CD4-positive, alpha-beta T cell treated with Interleukin-4 for 4 hours (primary cell): Measurements from ENCODE around the gene WASL.
"Not testable (repeated sequence)": the region's sequence is repeated elsewhere in the genome, so short reads cannot be mapped to it uniquely, and the experiment has no call there.

Source experiments
- DNase-seq: peaks from one replicate; pipeline ENCODE4 v3.0.0-alpha.2; 2020

The WASL gene

DNA sequence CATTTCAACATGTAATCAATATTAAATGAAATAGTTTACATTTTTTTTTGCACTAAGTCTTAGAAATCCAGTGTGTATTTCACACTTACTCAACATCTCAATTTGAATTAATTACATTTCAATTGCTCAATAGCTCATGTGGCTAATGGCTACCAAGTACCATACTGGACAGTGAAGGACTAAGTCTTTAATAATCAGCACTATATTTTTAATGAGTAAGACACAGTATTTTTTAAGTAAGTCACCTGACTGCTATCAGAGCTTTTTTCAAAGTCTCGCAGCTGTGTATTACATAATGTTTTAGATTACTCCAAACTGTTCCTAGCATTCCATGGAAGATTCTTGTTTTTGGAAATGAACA is 19.6 kb downstream of the WASL start:
- no peak for DNase-seq

DNA sequence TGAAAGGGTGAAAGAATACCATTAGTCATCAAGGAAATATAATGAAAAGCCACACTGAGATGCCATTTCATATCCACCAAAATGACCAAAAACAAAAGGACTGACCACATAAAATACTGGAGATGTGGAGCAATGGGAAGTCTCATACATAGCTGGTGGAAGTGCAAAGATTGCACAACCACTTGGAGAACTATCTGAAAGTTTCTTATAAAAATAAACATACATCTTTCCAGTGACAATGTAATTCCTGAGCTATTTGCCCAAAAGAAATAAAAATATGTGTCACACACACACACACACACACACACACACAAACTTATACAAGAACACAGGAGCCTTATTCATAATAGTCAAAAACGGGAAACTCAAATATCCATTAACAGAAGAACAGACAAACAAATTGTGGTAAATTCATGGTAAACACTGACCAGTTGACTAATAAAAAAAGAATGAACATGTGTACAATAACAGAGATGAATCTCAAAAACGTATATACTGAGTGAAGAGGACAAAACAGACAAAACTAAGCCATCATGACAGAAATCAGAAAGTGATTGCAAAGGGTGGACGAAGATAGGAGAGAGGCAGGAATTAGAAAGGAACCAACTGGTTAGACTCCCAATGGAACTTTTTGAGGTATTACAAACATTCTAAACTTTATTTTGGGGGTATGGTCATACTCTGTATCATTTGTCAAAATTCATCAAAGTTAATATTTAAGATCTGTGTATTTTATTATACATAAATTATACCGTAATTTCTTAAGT is 21.5 kb downstream of the WASL start:
- no peak for DNase-seq

DNA sequence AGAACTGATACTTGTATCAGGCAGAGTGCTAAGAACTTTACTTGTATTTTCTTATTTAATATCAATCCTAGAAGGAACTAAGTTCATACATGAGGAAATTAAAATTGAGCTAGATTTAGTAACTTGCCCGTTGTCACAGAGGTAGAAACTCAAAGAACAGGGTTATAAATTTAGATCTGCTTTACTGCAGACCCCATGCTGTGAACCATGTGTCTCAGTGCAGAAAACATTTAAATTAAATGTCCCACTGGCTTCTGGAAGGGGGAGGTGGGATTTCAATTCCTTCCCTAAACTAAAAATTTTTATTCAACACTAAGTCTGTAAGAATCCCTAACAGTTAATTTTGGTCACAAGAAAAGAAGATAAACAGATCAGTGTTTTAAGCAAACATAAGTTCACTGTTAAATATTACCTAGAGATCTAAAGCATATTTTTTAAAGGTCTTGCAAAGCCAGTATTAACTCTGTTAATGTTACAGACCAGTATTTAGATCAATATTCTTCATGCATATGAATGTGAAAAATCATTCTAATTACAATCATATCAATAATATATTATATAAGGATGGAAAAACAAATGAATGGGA is 23.1 kb downstream of the WASL start:
- DNase-seq: no peak

DNA sequence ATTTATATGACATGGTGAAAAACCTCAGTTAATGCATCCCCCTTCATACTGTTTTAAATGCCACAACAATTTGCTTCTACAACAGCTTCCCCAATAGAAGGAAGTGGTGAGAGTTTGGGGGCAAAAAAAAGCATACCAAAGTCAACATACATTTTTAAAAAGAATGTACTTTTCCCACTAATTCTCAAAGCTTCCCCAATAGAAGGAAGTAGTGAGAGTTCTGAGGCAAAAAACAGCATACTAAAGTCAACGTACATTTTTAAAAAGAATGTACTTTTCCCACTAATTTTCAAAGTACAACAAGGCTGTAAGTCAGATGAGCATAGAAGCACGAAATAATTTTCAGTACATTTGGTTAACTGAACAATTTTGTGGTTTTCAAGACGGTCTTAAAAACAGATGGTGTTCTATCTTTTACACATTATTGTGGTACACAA is 24.0 kb downstream of the WASL start:
- no peak for DNase-seq

DNA sequence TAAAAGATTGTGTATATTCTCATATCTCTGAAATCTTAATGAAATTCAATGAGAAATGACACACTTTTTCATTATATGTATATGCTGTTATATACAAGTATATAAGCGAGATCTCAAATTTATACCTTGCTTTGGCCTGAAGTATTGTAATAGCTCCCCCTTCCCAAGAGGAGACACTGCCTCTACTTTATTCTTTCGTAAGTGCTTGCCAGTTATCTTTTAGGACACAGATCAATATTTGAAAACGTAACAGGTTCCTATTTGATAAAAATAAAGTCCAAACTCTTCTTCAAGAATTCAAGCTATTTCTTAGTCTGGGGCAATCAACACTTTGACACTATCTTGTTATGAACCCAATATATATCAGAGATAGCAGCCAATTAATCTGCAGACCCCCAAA is 24.9 kb downstream of the WASL start:
- no peak for DNase-seq

DNA sequence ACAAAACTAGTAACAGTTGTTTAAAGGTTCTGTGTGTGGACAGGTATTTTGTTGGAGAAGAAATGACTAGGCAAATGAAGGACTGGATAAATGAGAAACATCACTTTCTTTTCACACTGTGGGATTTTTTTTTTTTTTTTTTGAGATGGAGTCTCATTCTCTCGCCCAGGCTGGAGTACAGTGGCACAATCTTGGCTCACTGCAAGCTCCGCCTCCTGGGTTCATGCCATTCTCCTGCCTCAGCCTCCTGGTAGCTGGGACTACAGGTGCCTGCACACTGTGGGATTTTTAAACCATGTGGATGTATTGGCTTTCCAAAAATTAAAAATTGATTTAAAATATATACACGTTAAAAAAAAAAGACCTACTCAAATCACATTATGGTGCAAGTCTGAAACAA is 28.3 kb downstream of the WASL start:
- not testable (repeated sequence) for DNase-seq

DNA sequence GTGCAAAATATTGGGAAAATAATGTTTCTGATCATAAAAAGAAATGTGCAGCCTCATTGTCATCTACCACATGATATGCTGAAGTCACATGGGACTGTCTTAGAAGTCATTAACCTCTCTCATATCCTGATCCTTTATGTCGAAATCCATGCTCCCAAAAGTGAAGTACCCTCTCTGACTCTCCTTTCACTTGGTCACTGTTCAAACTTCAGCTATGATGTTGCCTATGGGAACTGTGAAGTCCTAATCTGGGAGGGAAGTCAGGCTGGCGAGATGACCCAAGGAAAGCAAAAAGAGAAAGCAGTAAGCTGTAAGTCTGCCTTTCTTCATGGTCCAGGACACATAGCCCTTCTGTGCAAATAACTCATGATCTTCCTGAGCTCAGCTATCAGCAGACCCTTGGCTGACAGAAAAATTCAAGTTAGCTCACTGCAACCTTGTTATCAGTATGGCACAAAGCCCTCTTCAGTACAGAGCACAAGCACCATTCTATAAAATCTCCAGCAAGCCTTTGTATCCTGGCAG is 29.5 kb downstream of the WASL start:
- no peak for DNase-seq

DNA sequence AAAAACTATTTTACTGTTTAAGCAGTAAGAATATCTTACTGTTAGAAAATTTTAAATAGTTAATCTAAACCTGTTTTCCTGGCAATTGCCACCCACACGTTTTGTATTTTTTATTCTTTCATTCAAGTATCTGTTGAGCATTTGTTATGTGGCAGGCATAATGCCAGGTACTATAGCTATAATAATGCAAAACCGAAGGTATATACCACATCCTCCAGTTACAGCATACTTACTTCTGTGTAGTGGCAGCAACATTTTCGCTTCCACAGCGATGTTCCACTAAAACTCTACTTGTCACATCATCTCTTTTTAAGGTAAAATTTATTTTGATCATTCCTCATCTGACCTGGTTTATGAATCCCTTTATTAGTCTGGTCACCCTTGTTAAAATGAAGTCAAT is 30.0 kb downstream of the WASL start:
- DNase-seq: no peak

DNA sequence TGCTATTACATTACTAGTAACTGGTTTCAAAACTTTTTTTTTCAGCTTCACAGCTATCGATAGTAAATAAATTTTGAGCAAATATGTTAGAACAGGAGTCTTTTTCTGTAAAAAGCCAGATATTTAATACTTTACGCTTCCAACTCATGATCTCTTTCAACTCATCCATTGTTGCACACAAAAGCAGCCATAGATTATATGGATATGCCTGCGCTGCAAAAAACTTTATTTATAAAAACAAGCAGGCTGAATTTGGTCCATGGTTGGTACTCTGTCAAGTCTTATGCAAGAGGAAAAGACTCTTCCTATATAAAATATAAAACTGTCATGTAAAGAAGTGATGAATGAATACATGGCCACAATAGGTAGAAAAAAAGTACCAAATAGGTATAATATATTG is 31.1 kb downstream of the WASL start:
- no peak for DNase-seq

DNA sequence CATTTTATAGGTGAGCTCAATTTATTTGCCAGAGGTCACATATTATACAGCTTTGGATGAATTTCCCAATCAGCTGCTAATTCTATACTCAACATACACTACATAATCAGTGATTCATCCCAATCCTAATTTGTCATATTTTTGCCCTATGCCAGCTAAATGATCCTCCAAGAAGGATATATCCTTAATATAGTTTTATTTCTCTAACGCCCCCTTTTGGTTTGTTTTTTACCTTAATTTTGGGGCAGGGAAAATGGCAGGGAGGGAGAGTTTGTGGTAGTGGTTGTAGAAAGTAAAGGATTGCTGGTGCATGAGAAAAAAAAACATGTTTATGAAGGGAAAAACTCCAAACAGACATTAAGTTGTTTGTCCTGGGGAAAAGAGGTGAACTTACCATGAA is 31.9 kb downstream of the WASL start:
- DNase-seq: no peak

DNA sequence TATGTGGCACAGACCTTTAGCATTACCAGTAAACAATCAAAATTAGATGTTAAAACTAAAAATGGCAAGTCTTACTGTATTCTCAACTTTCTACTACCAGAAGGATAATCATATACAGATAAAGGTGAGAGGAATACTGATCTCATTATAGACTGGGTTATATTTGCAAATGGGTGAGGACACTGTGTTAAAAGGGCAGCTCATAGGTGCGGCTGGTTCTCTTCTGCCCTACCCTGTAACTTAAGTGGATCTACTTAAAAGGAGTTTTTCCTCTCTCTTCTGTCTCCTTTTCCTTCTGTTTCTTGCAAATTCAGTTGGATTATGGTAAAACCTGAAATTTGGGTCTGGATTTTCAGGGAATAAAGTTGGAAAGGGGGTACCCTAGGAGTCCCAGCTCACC is 33.0 kb downstream of the WASL start:
- no peak for DNase-seq

DNA sequence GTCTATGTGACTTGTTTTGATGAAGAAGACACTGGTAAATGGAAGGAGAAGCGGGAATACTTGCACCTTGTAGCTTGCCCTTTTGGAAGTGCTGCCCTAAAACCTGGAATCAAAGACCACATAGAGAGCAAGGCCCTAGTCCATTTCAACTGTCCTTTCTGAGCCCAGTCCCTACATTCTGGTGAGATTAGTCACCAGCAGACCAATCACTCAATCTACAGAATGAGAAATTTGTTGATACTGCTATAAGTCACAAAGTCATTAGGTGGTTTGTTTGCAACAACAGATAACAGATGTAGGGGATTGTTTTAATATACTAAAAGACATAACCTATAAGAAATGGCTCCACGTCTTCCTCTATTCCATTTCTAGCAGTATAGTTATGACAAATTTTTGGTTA is 33.6 kb downstream of the WASL start:
- no peak for DNase-seq

DNA sequence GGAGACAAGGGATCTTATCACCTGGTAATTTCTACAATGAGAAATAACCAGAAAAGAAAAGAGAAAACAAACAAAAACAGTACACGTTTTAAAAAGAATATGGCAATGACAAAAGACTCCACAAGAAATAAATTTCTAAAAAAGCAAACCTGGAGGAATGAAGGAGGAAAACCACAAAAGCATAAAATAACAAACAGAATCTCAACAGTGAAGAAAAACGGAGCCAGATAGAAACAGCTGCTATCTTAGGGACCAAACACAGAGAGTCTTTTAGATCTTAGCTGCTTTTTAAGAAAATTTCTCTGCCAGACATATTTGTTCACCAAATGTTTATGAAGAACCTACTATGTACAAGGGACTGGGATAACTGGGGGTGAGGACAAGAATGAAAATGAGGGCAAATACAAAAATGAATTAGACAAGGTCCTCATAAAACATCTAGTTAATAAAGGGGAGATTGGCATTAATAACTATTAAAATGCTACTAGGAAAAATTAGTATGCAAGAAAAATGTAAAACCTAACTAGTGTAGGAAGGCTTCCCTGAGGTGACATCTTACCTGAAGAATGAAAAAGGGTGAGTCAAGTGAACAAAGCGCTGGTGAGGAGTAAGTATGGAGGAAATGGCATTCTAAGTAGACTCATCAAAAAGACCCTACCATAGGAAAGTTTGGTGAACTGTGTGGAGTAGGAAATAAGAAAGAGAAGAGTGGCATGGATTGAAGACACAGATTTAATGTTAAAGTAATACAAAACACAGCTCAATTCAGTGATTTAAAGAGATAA is 34.3 kb downstream of the WASL start:
- no peak for DNase-seq

DNA sequence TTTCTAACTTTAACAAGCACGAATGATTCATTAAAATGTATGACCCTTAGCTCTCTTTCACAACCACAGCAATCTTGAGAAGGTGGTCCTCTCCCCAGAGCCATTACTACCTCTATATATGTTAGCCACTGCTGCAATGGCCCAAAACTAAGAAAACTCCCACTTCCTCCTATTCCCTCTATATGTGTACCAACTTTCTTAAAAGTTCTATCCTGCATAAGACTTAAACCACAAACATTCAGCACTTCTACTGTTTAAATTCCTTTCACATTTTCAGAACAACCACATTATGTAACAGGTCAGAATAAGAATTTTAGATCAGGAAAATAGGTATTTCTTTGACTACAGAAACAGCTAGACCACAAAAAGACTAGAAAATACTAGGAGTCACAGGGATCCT is 36.2 kb downstream of the WASL start:
- no peak for DNase-seq

DNA sequence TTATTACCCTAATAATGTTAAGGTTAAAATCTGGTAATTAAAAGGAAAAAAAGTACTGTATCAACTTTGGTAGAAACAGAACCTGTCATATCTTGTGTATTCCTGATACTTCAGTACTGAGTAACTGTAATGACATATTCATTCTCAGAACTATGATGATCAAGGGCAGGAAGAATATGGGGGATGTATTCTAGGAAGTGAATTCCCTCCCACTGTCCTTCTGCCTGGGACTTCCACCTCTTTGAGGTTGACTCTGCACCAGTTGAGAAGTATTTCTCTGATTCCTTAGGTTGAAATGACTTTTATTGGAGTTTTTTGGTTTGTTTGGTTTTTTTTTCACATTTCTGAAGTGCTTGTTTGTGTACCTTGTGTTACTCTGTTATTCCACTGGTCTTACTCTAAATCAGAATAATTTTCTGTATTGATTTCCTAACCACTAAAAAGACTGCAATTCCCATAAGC is 36.9 kb downstream of the WASL start:
- no peak for DNase-seq

DNA sequence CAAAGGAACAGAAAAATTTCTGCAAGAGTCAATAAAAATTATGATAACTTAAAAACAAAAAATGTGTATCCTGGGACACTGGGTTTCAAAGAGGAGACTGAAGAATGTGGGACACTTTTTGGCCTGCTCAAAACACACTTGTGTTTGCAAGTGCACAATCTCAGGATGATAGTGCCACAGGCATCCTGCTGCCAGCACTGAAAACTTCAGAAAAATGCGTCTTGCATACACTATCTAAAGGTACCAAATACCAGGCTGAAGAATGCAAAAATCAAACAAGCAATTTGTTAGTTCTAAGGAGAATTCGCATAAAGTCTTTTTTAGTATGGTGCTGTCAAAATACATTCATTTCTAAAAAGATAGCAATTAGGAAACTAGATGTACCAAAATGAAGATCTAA is 38.1 kb downstream of the WASL start:
- DNase-seq: no peak

DNA sequence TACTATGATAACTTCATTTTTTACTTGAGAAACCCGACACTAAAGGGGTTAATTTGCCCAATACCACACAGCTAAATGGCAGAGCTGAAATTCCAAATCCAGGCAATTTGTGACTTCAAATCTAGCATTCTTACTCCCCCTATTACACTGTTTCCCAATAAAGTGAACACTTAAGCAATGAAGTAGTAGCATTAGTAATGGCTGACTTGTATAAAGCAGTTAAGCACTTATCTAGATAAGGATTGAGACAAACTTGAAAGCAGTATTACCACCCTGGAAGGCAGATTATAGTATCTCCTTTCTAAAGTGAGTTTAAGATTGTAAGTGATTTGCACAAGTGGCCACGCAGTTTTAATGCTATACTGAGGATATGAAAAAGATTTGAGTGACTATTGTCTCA is 39.3 kb downstream of the WASL start:
- no peak for DNase-seq

DNA sequence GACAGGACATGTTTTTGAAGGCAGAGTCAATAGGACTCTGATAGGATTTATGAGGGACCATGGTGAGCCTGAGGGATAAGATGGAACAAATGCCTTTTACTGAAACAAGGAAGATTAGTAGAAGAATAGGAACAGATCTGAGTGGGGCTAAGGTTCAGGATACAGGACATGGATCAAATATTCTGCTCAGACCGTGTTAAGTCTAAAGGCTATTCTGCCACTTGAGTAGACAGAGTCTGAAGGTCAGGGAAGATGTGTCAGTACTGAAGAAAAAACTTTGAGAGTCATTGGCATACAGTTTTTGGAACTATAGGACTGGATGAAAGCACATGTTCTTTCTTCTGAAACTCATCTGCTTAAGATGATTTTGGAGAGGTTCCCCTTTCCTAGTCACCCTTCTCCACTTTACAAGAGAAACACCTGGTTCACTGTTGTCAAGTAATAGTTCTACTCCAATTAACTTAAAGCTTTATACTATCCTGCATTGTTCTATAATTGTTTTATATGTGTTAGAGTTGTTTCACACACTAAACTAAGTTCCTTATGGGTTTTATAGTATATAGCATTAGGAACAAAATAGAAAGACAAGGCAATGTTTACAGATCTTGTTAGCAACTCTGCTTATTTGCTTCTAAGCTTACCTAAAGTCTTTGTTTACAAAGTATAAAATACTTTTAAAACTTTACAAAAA is 43.4 kb downstream of the WASL start:
- DNase-seq: no peak

DNA sequence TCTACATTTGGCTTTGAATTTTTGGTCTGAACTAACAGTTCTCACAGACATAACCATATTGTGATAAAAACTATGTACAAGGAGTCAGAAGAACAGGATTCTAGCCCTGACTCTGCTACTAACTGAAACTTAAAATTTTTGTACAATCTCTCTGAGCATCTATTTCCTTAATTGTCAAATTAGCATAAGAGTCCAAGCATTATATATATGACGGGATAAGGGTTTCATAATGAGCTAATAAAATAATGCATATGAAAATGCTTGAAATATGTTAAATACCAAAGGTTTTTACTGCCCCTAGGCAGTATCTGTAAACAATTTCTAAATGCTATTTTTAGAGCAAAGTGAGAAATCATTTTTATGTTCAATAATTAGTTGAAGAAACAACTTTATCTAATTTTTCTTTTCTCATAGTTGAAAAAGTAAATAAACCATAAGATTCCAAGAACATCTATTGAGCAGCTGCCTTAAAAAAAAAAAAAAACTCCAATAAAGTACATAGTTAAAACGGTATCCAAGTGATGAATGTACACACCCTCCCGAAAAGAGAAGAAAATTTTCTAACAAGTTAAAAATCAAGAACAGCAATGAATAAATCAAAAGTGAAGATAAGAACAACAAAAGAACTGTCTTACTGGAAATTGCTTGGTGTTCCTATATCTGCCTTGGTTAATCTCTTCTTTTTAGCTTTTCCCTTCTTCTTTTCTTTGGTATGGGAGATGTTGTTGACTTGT is 52.7 kb downstream of the WASL start:
- DNase-seq: no peak

DNA sequence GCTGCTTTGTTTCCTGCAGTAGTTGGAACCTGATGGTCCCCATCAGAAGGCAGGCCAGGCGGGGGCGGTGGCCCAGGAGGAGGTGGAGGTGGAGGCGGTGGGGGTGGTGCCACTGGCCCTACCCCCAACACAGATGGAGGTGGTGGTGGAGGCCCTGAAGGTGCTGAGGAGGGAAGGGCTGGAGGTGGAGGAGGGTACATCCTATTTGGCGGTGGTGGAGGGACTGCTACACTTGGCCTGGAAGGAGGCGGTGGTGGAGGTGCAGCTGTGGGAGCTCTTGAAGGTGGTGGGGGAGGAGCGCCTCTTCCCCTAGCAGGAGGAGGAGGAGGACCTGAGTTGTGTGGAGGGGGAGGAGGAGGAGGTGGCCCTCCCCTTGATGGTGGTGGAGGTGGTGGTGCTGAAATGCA is 56.3 kb downstream of the WASL start:
- DNase-seq: no peak

DNA sequence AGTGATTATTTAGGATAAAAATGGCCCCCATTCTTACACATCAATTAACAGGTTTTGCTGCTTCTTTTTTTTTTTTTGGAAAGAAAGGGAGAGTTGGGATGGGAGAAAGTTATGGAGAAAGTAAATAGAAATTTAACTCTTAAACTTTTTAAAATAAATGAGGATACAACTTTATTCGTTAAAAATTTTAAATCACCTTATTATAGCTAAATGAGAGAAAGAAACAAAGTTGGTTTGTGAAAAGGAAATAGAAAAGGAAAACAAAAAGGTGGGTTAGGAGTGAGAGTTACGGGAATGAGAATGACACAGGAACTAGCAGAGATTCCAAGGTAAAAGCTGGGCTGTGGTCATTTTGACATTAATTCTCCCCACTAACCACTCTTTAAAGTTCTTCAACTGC is 58.3 kb downstream of the WASL start:
- no peak for DNase-seq

DNA sequence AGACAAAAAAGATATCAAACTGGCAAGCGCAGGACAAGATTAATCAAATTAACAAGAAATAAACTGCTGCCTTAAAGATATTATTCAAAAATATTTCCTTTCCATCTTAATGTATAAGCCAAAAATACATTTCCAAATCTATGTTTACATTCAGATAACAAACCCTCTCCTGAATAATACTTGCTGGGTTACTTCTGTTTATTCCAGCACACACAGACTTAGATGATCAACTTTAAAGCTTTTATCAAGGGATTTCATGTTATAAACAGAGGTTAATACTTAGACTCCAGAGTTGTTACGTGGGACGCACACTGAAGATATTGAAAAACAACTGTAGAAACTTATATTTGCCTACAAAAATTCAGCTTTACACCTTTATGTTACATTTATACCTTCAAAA is 59.6 kb downstream of the WASL start:
- DNase-seq: no peak

DNA sequence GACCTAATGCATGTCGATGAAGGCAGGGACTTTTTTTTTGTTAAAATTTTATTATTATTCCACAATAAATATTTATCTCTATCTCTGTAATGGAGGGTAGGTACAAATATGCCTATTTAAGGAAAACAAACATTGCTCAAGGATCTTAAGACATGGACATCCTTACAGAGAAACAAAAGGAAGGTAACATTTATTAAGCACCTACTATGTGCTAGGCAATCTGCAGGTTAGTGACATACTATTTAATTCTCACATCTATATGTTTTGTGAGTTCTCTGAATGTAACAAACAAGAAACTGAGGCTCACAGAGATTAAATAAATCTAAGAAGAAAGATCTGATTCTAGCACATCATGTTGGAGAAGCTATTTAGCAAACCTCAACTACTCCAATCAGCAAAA is 61.1 kb downstream of the WASL start:
- DNase-seq: no peak
